GM18505 (cell line): Measurements from ENCODE around the gene ENOPH1.
"Not testable (repeated sequence)": the region's sequence is repeated elsewhere in the genome, so short reads cannot be mapped to it uniquely, and the experiment has no call there.

ENCODE experiments used
- ATAC-seq: cut with Tn5 transposase; IDR thresholded peaks from one replicate; pipeline ENCODE4 v1.9.1; 2021; ENCODE audit not compliant: unreplicated experiment
- POLR2A ChIP-seq: IDR thresholded peaks from 4 replicates; pipeline ENCODE4 v1.6.1; 2011; ENCODE audit warnings: borderline replicate concordance; ENCODE audit not compliant: insufficient read depth, insufficient read length; ENCODE audit errors: extremely low read depth

Gene ENOPH1

DNA sequence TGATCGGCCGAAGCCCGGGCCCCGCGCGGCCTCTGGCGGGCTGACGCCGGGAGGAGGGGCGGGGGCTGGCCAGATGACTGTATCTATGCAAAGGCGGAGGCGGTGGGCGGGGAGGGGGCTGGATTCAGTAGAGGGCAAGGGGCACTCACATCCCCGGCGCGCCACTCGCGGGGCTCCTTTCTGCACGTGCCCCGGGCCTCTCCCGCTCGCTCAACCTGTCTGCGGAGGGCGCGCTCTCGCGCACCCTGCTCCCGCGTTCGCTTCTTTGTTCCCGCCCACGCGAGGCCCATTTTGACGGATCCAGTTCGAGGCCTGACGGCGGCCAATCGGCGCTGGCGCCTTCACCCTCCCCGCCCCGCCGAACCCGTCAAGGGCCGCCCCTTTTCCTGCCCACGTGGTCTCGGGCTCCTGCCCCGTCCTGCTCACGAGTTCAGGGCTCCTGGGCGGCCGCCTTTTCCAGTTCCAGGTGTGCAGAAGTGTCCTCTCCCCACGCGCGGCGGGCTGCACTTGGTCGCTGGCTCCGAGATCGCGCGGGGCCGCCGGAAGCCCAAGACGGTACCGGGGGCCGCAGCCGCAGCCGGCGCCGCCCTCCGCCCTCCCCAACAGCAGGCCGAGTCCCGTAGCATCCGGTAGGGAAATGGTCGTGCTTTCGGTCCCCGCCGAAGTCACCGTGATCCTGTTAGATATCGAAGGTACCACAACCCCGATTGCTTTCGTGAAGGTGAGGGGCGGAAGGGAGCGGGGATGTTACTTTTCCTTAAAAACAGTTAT, at the start of gene ENOPH1, which contains the start of gene HNRNPDL:
Gene ENOPH1 (plus strand): TSS at position 398 of the 771 bp plus-strand sequence. CDS start 240 bp downstream, at position 638.
Gene HNRNPDL (minus strand): TSS at position 270 of the 771 bp plus-strand sequence. CDS start 772 bp downstream, outside the sequence.
- TF ChIP-seq POLR2A, result peak; percentile 80
- ATAC-seq, result peak; percentile 69

DNA sequence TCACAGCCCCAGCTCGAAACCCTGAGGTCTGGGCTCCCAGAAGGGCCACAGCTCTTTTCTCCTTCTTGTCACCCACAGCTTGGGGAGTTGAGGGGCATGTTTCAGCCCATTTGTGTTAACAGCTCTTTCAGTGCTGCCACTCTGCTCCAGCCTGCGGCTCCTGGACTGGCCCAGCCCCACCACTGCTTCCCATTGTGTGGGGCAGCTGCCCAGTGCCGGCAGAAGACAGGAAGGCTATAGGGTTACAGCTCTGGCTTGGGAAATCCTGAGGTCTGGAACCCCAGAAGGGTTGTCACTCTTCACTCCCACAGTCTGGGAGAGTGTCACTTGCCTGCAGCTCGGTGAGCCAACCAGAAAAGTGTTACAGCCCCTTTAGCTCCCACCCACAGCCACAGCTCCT, 49.6 kb upstream of the ENOPH1 start:
- ATAC-seq, result no peak
- no peak for TF ChIP-seq POLR2A

- no peak for ATAC-seq
Measured at GRCh38 chr4:82381235-82381634, 49.2 kb upstream of the ENOPH1 start.

GRCh38 chr4:82381661-82382296, 48.6 kb upstream of the ENOPH1 start:
- TF ChIP-seq POLR2A, result no peak
- ATAC-seq, result no peak

More at GRCh38 chr4:82381235-82381634, 49.2 kb upstream of the ENOPH1 start:
- TF ChIP-seq POLR2A, result no peak

DNA sequence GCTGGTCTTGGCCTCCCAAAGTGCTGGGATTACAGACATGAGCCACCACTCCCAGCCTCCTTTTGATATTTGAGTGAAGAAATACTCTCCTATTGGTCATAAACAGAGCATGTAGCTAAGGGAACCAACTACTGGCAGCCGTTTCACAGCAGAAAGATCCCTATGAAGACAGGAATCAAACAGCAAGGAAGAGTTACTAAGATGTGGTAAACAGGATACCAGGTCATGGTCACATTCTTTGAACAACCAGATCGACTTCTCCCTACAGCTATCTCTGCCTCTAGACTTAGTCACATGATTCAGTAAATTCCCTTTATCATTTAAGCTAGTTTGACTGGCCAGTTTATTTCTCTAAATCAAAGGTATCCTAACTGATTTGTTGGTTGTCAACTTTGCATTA, 47.6 kb upstream of the ENOPH1 start:
- ATAC-seq, result no peak
- no peak for TF ChIP-seq POLR2A

- ATAC-seq, result not testable (repeated sequence)
Measured at GRCh38 chr4:82386312-82386711, 44.1 kb upstream of the ENOPH1 start.

GRCh38 chr4:82388405-82388804, 42.0 kb upstream of the ENOPH1 start:
- no peak for TF ChIP-seq POLR2A
- ATAC-seq, result no peak

- ATAC-seq, result not testable (repeated sequence)
Measured at GRCh38 chr4:82390061-82390460, 40.3 kb upstream of the ENOPH1 start.

GRCh38 chr4:82394896-82395295, 35.5 kb upstream of the ENOPH1 start:
- ATAC-seq, result no peak
- no peak for TF ChIP-seq POLR2A

DNA sequence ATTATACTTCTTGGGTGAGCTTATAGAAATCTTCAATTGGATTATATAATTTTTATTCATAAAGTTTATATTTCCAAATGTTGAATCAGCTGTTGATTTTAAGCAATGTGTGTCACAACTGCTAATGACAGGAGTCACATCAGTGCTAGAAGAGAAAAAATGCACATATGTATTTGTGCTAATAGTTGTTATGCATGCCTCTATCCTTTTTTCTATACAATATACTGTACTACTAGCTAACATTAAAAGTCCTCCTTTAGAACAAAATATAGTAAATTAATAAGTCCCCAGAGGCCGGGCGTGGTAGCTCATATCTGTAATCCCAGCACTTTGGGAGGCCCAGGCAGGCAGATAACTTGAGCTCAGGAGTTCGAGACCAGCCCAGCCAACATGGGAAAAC, 32.9 kb upstream of the ENOPH1 start:
- no peak for TF ChIP-seq POLR2A
- no peak for ATAC-seq

- ATAC-seq, result no peak
- TF ChIP-seq POLR2A, result no peak
Measured at GRCh38 chr4:82398263-82398662, 32.1 kb upstream of the ENOPH1 start.

GRCh38 chr4:82401600-82401999, 28.8 kb upstream of the ENOPH1 start:
- no peak for TF ChIP-seq POLR2A
- no peak for ATAC-seq

GRCh38 chr4:82402196-82402775, 28.1 kb upstream of the ENOPH1 start:
- no peak for ATAC-seq
- no peak for TF ChIP-seq POLR2A

GRCh38 chr4:82403725-82404124, 26.7 kb upstream of the ENOPH1 start:
- ATAC-seq, result no peak
- TF ChIP-seq POLR2A, result no peak

DNA sequence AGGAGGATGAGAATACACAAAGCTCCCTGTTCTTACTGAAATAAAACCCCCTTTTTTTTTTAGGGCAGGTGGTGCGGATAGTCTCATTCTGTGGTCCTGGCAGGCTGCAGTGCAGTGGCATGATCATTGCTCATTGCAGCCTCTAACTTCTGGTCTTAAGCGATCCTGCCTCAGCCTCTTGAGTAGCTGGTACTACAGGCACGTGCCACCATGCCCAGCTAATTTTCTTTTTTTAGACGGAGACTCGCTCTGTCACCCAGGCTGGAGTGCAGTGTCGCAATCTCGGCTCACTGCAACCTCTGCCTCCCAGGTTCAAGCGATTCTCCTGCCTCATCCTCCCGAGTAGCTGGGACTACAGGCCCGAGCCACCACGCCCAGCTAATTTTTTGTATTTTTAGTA, 15.3 kb upstream of the ENOPH1 start:
- not testable (repeated sequence) for ATAC-seq

- no peak for ATAC-seq
- no peak for TF ChIP-seq POLR2A
Measured at GRCh38 chr4:82415922-82416365, 14.4 kb upstream of the ENOPH1 start.
